PC-3 (cell line): Measurements from ENCODE around the gene MTFR1L. TPM values are rescaled to one million over a fixed set of nuclear protein-coding genes. Genes with fewer than 3 reads are reported as not detected.

Experiments
- ATAC-seq: fragments of 200-7000 bp; cut with Tn5 transposase; 2 replicates; pipeline ENCODE4 v1.9.1; 2020; ENCODE audit warnings: mild to moderate bottlenecking, moderate library complexity
- BruUV-seq: library from RNA; stranded (reverse); fragments of 400-500 nt; replicated peaks from 2 replicates; lab custom pipeline; 2021; lab: Mats Ljungman, UMichigan
- CTCF ChIA-PET: fragments of 300-600 bp; sonication (Branson Sonifier 250); formaldehyde crosslinking; loops from one replicate; lab custom pipeline; 2022; ENCODE audit warnings: antibody characterized with exemption; lab: Charles Lee
- POLR2A ChIA-PET: fragments of 300-600 bp; sonication (Branson Sonifier 250); formaldehyde crosslinking; loops from one replicate; lab custom pipeline; 2022; ENCODE audit warnings: antibody characterized with exemption; ENCODE audit not compliant: unreplicated experiment; lab: Charles Lee
- DNase-seq: peaks from one replicate; pipeline ENCODE4 v3.0.0-alpha.2; 2015
- H2AFZ ChIP-seq: fragments of 300-600 bp; sonication (generic); 2 replicates; pipeline ENCODE4 v1.6.0; 2016; ENCODE audit warnings: antibody characterized with exemption, low read length
- H3F3A ChIP-seq: fragments of 300-600 bp; sonication (generic); one replicate; pipeline ENCODE4 v1.6.0; 2017; ENCODE audit warnings: antibody characterized with exemption, low read length, control low read depth, mild to moderate bottlenecking; ENCODE audit not compliant: unreplicated experiment
- H3K27ac ChIP-seq: fragments of 300-600 bp; sonication (generic); 2 replicates; pipeline ENCODE4 v1.5.1; 2016; ENCODE audit warnings: mild to moderate bottlenecking, low read length
- H3K27me3 ChIP-seq: fragments of 300-600 bp; sonication (generic); 2 replicates; pipeline ENCODE4 v1.6.1; 2016; ENCODE audit warnings: low read length, mixed read lengths
- H3K36me3 ChIP-seq: fragments of 300-600 bp; sonication (generic); 2 replicates; pipeline ENCODE4 v1.6.1; 2016; ENCODE audit warnings: low read depth, mixed run types, low read length, mixed read lengths
- H3K4me1 ChIP-seq: fragments of 300-600 bp; sonication (generic); 2 replicates; pipeline ENCODE4 v1.5.1; 2016; ENCODE audit warnings: low read length; ENCODE audit not compliant: insufficient read depth
- H3K4me2 ChIP-seq: fragments of 300-600 bp; sonication (generic); 2 replicates; pipeline ENCODE4 v1.6.0; 2016; ENCODE audit warnings: low read length
- H3K4me3 ChIP-seq: fragments of 300-600 bp; sonication (generic); 2 replicates; pipeline ENCODE4 v1.5.1; 2016; ENCODE audit warnings: mild to moderate bottlenecking, low read length, mixed read lengths
- H3K79me2 ChIP-seq: fragments of 300-600 bp; sonication (generic); 2 replicates; pipeline ENCODE4 v1.6.1; 2017; ENCODE audit warnings: low read length, mixed read lengths
- H3K9ac ChIP-seq: fragments of 300-600 bp; sonication (generic); 2 replicates; pipeline ENCODE4 v1.6.0; 2016; ENCODE audit warnings: mild to moderate bottlenecking, low read length
- H3K9me2 ChIP-seq: fragments of 300-600 bp; sonication (generic); replicated peaks from 2 replicates; pipeline ENCODE4 v1.6.1; 2016; ENCODE audit warnings: mixed run types, low read length, mixed read lengths
- H3K9me3 ChIP-seq: fragments of 300-600 bp; sonication (generic); 2 replicates; pipeline ENCODE4 v1.6.1; 2016; ENCODE audit warnings: low read length, mixed read lengths
- H4K20me1 ChIP-seq: fragments of 300-600 bp; sonication (generic); 2 replicates; pipeline ENCODE4 v1.6.1; 2016; ENCODE audit warnings: low read length, mixed read lengths
- CTCF ChIP-seq: fragments of 300-600 bp; sonication (generic); conservative IDR thresholded peaks from 2 replicates; pipeline ENCODE4 v1.5.1; 2017; ENCODE audit warnings: antibody characterized with exemption, low read depth, mild to moderate bottlenecking, low read length
- EZH2 ChIP-seq: fragments of 300-600 bp; sonication (generic); IDR thresholded peaks from one replicate; pipeline ENCODE4 v1.6.1; 2017; ENCODE audit warnings: antibody characterized with exemption, mild to moderate bottlenecking, low read length; ENCODE audit not compliant: unreplicated experiment
- EZH2phosphoT487 ChIP-seq: fragments of 300-600 bp; sonication (generic); IDR thresholded peaks from 2 replicates; pipeline ENCODE4 v1.6.1; 2018; ENCODE audit warnings: mild to moderate bottlenecking, antibody characterized with exemption, low read length, borderline replicate concordance
- intact Hi-C: fragments of 100-400 bp; cut with micrococcal nuclease; formaldehyde crosslinking; loops from 2 replicates; pipeline ENCODE4 v1.9.0; 2023
- total RNA-seq: library from RNA; depleted of rRNA; stranded (reverse); fragments of >200 nt; gene quantifications from 2 replicates; pipeline ENCODE4 v1.2.3, GENCODE V29; 2014

MTFR1L gene
- total RNA-seq, 1 experiment from 2014 or later = 35.6 TPM

GRCh38 chr1:25876693-25877077, 56.9 kb downstream of the MTFR1L start:
- intact Hi-C loops = no loop called here
- H4K20me1 ChIP-seq = no peaks in the 10 kb centered on the region
- H3K79me2 ChIP-seq = peaks cover 7% of the 10 kb centered on the region; the same call in 1 of the 2 replicates
- H2AFZ ChIP-seq = no peak overlapping the region
- ChIA-PET CTCF (no interaction called here), POLR2A (interaction anchor here (0.6 kb wide), 2 partner anchors 25 to 353 kb away, joined by 7 to 17 read pairs; no protein-coding TSS in a partner anchor)
- H3K4me1 ChIP-seq = peaks cover 6% of the 10 kb centered on the region; the same call in 1 of the 2 replicates
- no peaks in the 10 kb centered on the region for H3K9me3 ChIP-seq
- no peak overlapping the region for H3K4me3 ChIP-seq
- H3F3A ChIP-seq = no peaks in the 10 kb centered on the region
- H3K27ac ChIP-seq = no peak overlapping the region
- no peak for DNase-seq
- H3K4me2 ChIP-seq = no peak overlapping the region
- H3K9ac ChIP-seq = no peak overlapping the region
- no peaks in the 10 kb centered on the region for H3K27me3 ChIP-seq
- no peak for TF ChIP-seq CTCF
- TF ChIP-seq EZH2 = no peak
- no peak for TF ChIP-seq EZH2phosphoT487
- no peaks in the 10 kb centered on the region for H3K9me2 ChIP-seq
- BruUV-seq = no TSS peak
- no peak for ATAC-seq
- H3K36me3 ChIP-seq = no peaks in the 10 kb centered on the region

- Histone ChIP-seq H2AFZ (no peak overlapping the region), H3K4me2 (no peak overlapping the region), H3K9ac (no peak overlapping the region), H3K79me2 (peaks cover 7% of the 10 kb centered on the region; the same call in 1 of the 2 replicates), H3K36me3 (no peaks in the 10 kb centered on the region), H3F3A (no peaks in the 10 kb centered on the region), H3K9me2 (no peaks in the 10 kb centered on the region), H3K4me3 (no peak overlapping the region), H3K27ac (no peak overlapping the region), H3K4me1 (peaks cover 6% of the 10 kb centered on the region; the same call in 1 of the 2 replicates), H3K27me3 (no peaks in the 10 kb centered on the region), H3K9me3 (no peaks in the 10 kb centered on the region), H4K20me1 (no peaks in the 10 kb centered on the region)
- intact Hi-C loops = no loop called here
- POLR2A ChIA-PET = interaction anchor here (0.6 kb wide), 1 partner anchor 25 kb away, joined by 7 read pairs; no protein-coding TSS in a partner anchor
- ATAC-seq = no peak
- no peak for TF ChIP-seq EZH2phosphoT487
- TF ChIP-seq EZH2 = no peak
- no TSS peak for BruUV-seq
- DNase-seq = no peak
- CTCF ChIA-PET = no interaction called here
Observed at GRCh38 chr1:25877155-25877554, 57.4 kb downstream of the MTFR1L start.

- no peaks in the 10 kb centered on the region for H3K27me3 ChIP-seq
- H4K20me1 ChIP-seq = no peaks in the 10 kb centered on the region
- no peak overlapping the region for H3K9ac ChIP-seq
- intact Hi-C loops = no loop called here
- no peak overlapping the region for H3K4me2 ChIP-seq
- no peaks in the 10 kb centered on the region for H3K9me3 ChIP-seq
- no peaks in the 10 kb centered on the region for H3K9me2 ChIP-seq
- TF ChIP-seq EZH2 (no peak), CTCF (no peak), EZH2phosphoT487 (no peak)
- H3K79me2 ChIP-seq = peaks cover 7% of the 10 kb centered on the region; the same call in 1 of the 2 replicates
- ATAC-seq (no peak), DNase-seq (peak; percentile 12)
- BruUV-seq = no TSS peak
- CTCF ChIA-PET = no interaction called here
- no peak overlapping the region for H2AFZ ChIP-seq
- POLR2A ChIA-PET = no interaction called here
- H3K4me1 ChIP-seq = peaks cover 6% of the 10 kb centered on the region; the same call in 1 of the 2 replicates
- H3F3A ChIP-seq = no peaks in the 10 kb centered on the region
- H3K36me3 ChIP-seq = no peaks in the 10 kb centered on the region
- H3K27ac ChIP-seq = no peak overlapping the region
- H3K4me3 ChIP-seq = no peak overlapping the region
Observed at GRCh38 chr1:25878690-25879089, 58.9 kb downstream of the MTFR1L start.
